ENCODE results near the gene SENP5.

- no peak for TF ChIP-seq CTCF (IDR thresholded peaks at IDR 0.05)
- TF ChIP-seq POLR2A (IDR thresholded peaks at IDR 0.05), result no peak
Measured at GRCh38 chr3:196947860-196948441, 80.2 kb downstream of the SENP5 start.
